Measurements from ENCODE around the gene HDAC4.

The HDAC4 gene

DNA sequence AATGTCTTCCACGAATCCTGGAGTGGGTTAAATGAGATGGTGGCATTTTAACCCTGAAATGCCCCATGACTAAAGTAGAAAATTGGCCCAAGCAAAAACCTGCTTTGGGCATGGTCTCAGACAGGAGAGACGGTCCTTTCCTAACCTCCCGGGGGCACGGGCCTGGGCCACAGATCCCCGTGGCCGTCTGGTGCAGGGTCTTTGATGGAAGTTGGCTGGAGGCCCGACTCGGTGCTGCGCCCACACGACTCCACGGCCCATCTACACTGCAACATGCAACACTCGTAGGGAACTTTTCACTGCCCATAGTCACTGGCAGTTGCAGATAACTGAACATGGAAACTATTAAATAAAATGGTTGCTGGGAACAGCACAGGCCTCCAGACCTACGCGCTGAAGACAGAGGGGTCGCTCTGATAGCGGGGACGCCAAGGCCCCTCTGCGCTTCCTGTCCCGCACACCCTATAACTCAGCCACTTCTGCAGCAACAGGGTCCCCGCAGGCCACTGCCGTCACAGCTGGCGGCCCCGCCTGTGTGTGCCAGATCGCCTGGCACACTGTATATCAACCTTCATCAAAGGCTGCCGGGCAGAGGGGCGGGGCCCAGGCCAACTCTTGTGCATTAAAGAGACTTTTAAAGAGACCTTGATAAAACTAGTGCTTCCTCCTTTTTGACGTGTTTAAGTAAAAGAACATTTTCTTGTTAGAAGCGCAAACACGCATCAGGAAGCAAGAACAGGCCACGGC is 338.8 kb downstream of the HDAC4 start:
- no peak for DNase-seq (ENCODE audit: low spot score)

DNA sequence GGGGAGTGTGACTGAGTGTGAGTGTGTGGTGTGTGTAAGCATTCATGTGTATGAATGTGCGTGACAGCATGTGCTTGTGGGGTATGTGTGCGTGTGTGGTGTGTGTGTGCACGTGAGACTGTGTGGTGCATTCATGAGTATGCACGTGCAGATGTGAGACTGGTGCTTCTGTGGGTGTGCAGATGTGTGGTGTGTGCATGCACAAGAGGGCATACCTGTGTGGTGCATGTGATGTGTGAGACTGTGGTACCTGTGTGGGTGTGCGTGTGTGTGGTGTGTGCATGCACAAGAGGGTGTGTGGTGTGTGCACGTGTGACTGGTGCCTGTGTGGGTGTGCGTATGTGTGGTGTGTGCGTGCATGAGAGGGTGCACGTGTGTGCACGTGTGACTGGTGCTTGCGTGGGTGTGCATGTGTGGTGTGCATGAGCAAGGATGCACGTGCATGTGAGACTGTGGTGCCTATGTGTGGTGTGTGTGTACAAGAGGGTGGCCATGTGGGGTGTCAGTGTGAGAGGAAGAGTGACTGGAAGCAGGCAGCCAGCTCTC is 339.6 kb downstream of the HDAC4 start:
- DNase-seq (ENCODE audit: low spot score): no peak

DNA sequence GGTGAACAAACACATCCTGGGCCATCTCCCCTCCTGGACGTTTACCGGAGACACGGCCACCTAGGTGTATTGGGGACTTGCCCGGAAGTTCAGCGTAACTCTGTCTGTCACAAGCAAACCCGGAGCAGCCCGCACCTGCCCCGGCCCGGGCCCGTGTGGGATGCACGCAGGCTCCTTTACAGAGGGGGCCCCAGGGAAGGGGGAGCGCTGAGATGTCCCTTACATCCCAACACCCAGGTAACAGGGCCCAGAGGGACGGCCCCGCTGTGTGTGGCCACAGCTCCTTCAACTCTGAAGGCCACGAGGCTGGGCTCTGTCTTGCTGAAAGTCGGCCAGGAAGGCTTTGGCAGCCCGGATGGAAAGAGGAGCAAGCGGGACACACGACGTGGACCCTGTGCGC is 340.1 kb downstream of the HDAC4 start:
- no peak for DNase-seq (ENCODE audit: low spot score)

DNA sequence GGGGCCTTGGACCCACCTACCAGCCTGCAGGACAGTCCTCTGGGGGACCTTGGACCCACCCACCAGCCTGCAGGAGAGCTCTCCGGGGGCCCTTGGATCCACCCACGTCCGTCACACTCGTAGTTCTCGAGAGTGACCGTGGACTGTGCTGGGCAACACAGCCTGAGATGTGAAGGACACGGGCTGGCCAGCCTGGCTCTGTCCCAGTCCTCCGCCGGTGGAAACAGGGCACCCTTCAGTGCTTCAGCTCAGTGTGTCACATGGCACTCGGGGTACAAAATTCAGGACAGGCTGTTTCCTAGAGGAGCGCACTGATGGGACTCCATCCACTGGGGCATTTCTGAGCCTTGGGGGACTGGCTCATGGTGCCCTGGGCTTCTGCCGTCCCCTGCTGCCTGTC is 341.0 kb downstream of the HDAC4 start:
- no peak for DNase-seq (ENCODE audit: low spot score)

DNA sequence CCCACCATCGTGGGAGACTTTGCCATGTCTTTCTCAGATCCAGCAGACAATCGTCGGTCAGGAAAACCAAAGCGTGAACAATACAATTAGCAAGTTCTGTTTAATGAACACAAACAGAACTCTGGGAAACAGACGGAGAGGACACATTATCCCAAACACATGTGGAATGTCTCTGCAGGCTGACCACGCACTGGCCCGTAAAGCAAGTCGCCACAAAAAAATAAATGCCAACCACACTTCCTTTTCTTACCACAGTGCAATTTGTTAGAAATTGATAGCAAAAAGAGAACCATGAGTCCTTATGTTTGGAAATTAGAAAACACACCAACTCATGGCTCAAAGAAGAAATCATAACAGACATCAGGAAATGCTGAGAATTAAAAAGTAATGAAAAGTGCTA is 342.1 kb downstream of the HDAC4 start:
- DNase-seq (ENCODE audit: low spot score): no peak

DNA sequence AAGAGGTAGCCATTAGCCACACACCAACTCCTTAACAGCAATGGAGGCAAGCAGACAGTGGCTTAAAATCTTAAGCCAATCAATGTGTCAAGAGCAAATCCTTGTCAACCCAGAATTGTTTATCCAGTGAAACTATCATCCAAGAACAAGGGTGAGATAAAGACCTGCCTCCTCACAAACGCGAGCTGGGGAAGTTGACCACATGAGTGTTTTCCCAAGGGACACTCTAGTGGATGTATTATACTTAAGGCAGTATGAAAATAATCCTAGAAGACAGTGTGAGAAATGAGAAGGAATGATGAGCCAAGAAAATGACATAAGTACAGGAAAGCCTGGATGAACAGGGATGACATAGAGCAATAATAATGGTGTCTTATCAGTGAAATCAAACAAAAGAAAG is 343.3 kb downstream of the HDAC4 start:
- no peak for DNase-seq (ENCODE audit: low spot score)

DNA sequence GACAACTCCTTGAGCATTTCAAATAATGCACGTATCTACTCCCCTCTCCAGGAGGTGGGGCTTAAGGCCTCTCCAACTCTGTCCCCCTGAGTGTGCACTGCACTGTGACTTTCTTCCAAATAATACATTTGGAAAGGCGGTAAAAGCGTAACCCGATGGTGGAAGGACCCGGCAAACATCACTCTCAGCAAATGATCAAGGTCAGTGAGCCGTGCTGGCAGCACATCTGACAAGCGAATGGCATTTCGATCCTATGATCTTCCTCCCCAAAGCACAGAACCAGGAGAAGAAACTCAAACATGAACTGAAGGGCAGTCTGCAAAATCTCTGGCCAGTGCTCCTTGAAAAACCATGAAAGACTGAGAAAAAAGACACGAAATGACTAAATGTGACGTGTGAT is 344.2 kb downstream of the HDAC4 start:
- no peak for DNase-seq (ENCODE audit: low spot score)

DNA sequence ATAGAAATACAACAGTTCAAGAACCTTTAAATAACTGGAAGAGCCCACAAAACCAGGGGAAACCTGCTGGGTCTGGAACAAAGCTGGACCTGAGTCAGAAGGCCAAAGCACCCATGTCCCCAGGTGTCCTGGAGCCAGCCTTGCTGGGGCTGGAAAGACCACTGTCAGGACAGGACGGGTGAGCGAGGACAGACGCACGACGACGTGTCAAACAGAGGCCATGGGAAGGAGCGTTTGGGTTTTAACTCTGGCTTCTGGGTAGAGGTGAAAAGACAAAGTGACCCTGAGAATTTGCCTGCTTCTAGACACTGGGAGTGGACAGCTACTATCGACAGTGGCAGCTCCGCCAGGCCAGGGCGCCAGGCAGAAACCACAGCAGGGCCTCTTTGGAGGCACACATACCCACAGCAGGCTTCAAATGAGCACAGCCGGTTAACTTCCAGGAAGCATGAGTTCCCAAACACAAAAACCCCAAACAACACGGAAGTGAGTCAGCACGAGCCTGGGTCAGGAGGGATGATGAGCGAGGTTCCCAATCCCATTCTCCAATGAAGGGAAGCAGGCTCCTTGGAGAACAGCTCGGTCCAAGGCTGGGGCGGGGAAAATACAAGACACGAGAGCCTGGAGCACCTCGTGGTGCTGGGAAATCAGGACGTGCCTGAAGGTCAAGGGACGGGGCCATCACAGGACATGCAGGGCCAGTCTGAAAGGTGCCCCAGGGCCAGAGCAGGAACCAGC is 344.9 kb downstream of the HDAC4 start:
- no peak for DNase-seq (ENCODE audit: low spot score)

DNA sequence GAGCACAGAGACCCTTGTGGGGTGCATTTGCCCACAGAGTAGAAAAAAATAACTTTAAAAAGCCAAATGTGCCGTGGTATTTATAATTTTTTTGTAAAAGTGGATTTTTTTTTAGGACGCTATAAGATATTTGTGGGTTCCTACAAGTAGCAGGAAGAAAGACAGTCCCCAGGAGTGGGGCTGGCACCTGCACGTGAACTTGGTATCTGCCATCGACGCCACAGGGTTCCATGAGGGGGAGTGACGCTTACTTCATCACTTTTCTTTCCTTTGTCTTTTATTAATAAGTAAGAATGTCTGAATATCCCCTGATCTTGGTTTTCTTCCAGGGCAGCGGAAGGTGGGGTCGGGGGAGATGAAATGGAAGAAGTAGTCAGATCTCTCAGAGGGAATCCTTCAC is 345.9 kb downstream of the HDAC4 start:
- DNase-seq (ENCODE audit: low spot score): no peak

DNA sequence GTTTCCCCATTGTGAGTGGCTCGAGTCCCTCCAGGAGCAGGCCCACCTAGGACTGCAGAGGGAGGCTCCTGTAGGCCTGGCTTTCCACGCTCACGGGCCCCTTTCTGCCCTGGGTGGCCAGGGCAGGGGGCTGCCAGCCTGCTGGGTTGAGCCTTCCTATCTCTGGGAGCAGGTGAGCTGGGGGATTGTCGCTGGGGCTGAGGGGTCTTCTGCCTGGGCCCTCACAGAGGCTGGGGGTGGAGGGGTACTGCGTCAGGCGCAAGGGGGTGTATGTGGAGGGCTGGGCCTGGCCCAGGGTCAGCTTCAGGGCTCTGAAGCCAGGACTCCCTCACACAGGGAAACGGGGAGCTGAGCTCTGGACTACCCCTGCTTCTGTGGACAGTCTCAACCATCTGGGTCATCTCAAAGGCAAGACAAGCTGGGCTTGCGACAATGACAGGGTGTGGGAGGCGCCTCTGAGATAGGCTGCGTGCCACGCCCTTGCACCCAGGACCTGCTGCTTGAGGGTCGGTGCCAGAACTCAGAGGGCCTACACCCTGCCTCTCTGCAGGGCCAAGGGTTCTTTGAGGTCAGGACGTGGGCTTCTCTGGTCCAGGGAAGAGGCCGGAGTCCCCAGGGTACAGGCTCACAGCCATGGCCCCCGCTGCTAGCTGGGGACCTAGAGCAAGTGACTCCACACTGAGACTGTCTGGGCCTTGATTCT is 346.9 kb downstream of the HDAC4 start:
- DNase-seq (ENCODE audit: low spot score): no peak

DNA sequence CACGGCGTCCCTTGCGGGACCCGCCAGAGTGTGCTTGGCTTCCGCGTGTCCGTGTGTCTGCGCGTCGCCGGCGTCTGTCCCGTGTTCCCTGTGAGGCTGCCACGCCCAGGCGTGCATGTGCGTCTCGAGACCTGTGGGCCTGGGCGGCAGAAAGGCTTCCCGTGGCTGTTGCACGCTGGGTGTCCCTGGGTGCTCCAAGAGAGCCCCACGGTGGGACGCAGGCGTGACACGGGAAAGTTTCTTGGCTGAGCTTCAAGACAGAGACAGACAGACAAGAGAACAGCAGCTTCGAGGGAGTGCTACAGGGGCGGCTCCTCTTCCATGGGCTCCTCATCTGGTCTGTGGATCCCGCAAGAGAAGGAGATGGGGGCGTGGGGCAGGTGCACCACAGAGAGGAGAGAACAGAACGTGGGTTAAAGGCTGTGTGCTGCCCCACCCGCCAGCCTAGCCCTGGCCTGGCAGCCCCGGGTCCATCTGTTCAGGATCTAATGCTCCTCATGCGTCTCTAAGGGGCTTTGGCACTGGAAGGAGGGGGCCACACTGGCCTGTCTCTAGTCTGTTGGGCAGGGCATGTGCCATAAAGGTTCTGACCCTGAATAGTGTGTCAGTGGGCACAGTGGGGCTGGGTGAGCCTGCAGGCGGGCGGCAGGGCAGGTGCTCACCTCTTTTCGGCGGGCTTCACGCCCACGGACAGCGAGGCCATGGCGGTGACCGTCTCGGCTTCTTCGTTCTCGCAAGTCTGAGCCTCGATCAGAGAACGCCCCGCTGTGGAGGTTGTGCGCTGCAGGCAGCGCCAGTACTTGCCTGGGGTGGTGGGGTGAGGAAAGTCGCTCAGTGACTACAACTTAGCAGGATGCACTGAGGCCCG is 347.8 kb downstream of the HDAC4 start:
- DNase-seq (ENCODE audit: low spot score): no peak

DNA sequence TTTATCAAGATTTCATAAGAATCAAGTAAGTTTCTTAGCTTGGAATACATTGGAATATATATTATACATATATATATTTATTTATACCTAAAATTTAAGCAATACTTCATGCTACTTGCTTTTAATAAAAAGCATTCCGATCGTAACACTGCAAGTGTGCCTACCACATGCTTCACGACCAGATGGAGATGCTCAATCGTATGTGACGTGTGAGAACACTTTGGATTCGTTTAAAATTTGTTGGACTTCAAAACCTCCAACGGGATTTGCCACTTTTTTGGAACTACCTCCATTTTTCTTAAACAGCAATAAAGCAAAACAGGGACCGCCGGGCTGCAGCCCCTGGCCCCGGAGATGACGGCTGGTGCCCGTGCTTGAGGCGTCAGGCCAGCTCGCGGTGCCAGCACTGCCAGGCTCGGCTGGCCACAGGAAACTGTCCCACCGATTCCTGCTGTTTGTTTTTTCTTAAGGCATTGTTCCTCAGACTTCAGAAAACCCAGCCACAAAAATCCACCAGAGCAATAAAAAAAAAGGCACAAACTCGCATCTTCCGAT is 348.9 kb downstream of the HDAC4 start:
- no peak for DNase-seq (ENCODE audit: low spot score)

DNA sequence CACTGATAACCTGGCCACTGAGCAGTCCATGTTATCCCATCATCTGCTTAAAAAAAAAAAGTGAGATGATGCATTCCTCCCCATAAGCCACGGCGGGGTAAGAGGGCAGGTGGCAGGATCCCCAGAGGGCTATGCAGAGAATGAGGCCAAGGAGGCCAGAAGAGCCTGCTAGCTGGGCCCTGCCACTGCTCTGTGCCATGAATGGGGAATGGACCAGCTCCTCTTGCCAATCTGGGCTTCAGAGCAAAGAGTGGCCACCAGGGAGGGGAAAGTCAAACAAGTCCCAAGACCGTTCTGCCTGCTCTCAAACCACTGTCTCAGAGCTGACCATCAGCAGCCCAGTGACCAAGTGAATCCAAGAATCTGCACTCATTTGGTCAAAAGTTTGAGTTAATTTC is 350.6 kb downstream of the HDAC4 start:
- DNase-seq (ENCODE audit: low spot score): no peak

DNA sequence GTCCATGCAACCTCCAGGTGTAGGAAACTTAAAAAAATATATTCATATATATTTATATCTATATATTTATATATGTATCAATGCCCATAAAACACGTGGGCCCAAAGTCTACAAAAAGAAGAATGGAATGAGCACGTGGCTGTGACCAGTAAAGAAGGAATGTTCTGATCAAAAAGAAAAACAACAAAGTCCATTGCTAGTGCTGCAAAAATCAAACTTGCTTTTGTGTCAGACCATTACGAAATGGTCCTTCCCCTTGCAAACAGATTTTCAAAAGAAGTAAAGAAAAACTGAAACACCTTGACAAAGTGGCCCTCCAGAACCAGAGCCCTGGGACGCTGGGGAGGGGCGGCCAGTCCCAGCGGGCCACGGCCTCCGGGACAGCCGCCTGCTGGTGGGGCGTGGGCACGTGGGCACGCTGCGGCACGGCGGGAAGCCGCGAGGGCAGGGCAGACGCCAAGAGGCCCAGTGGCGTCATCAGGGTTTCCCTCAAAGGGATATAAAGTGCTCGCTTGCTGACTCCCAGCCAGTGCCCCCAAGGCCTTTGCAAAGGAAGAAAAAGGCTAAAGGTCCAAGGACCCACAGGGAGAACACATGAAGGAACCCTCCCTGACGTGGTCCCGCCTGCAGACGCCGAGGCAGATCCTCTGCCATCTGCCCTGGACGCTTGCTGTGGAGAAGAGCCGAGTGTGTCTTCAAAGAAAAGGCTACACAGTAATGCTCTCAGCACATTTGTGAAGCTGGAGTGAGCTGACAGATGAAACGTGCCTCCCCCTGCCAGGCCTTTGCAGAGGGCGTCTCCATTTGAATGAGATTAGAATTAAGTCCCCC is 351.2 kb downstream of the HDAC4 start:
- no peak for DNase-seq (ENCODE audit: low spot score)

DNA sequence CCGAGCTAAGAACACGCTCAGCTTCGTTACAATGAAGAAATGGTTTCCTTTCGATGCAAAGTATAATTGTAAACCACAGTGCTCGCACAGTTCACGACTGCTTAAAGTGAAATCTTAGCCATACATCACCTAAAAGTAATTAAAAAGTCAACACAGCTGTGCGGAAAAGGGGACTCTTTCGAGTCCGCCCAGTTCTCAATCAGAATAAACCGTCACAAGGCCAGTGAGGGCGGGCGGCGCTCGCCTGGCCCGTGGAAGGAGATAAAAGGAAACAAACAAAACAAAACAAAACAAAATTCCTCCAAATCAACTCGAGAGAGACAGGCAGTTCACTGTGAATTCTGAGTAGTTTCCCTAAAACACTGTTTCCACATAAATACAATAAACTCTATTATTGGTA is 352.1 kb downstream of the HDAC4 start:
- no peak for DNase-seq (ENCODE audit: low spot score)

DNA sequence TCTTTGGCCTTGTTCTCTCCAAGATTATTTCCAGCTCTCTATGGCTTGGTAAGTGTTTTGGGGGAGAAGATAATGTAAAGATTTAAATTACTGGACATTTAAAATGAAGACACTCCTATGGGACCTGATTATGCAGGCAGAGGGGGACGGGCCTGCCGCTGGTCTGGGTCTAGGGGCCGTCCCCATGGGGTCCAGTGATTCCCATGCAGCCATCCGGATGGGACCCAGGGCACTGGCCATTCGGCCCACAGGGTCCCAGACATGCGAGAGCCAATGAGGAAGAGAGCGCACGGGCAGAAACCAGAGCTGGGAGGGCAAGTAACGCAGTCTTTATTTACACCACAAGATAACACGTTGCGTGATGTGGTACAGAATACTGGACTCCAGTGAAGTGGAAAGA is 353.0 kb downstream of the HDAC4 start:
- no peak for DNase-seq (ENCODE audit: low spot score)

DNA sequence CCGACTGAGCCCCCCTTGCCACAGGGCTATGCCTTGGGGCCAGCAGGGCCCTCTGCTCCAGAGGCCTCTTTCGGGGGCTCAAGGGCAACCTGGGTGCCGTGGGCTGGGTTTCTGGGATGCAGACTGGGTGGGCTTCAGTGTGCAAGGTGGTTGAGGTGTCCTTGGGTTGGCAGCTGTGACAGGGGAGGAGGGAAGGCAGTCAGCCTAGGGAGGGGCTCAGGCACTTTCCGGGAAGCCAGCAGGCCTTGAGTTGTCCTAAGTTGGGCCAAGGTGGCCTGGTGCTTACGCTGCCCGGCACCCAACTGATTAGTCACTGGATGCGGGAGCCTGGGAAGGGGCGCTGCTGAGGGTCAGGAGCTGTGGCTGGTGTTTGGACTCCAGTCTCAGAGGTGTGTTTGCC is 353.4 kb downstream of the HDAC4 start:
- no peak for DNase-seq (ENCODE audit: low spot score)

DNA sequence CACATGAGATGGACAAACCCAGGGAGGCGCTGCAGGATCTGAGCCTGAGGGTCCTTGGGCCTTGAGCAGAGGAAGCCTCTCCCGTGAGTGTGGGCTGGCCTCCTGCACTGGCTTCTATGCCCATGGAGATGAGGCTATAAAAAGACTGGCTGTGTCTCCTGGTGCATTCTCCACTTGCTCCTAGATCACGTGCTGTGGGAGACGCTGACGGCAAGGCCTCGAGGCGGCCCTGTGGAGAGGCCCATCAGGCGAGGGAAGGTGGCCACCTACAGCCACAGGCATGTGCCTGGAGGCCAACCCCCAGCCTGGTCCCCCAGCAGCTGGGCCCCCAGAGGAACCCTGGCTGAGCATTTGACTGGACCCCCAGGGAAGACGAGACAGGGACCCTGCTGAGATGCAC is 354.0 kb downstream of the HDAC4 start:
- DNase-seq (ENCODE audit: low spot score): no peak

DNA sequence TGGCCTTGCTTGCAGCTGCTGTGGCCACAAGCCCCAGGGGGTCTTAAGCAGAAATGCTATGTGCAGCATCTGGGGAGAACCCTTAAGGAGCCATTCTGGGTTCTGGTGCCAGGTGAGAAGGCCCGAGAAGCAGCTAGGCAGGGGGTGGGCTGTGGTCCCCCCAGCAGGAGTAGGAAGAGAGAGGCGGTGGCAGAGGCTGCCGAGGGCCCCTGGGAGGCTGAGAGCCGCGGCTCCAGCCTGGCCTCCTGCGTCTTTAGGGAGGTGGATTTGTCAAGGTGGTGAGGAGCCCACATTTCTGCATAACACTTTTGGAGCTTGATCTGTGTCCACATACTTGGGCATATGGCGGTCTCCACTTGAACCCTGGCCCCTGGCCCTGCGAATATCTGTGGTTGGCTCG is 356.5 kb downstream of the HDAC4 start:
- DNase-seq (ENCODE audit: low spot score): no peak

DNA sequence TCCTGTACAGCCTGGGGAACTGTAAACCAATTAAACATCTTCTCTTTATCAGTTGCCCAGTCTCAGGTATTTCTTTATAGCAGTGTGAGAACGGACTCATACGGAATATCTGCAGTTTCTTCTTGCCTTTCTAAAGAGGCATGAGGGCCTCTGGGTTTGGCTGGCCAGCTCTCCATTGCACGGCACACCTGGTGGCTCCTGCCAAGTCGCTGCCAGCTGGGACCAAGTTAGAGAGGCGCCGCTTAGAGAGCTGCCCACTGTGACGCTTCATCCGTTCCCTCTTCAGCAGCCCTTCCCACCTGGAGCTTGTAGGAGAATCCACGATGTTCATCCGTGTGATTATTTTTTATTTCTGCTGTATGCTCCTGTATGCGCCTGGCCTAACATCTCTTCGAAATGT is 357.5 kb downstream of the HDAC4 start:
- no peak for DNase-seq (ENCODE audit: low spot score)
